CD4-positive, alpha-beta T cell treated with Interleukin-15 for 1 hour (primary cell): Measurements from ENCODE around the gene MYLK3.

Source experiments
- DNase-seq: peaks from one replicate; pipeline ENCODE4 v3.0.0-alpha.2; 2020

MYLK3 gene

DNA sequence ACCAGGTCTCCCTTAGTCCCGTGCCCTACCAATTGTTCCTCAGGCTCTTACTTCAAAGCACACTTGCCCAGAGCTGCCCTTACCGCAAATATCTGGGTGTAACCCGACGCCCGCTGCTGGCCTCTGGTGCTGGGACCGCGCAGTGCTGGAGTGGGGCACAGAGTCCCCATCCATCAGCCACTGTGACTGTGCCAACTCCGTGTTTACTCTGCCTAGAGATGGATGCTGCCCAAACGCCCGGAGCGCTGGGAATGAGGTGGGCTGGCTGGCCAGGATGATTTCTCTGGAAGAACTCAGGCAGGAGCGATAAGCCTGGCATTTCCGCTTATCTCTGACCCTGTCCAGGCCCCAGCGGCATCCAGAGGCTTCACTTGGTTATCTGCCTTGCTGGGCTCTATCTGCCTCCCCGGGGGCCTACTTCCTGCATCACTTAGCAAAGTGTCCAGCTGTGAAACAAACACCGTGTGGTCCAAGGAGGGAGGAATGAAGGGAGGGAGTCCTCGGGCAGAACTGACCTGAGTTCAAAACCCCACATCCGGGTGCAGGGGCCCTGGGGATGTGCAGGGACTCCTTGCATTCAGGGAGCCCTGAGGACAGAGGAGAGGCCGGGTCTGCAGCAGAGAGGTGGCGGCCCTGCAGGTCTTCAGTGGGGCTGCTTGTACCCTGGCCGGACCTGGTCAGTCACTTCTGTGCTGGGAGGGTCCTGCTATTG, 9.4 kb upstream of the MYLK3 start:
- no peak for DNase-seq

DNA sequence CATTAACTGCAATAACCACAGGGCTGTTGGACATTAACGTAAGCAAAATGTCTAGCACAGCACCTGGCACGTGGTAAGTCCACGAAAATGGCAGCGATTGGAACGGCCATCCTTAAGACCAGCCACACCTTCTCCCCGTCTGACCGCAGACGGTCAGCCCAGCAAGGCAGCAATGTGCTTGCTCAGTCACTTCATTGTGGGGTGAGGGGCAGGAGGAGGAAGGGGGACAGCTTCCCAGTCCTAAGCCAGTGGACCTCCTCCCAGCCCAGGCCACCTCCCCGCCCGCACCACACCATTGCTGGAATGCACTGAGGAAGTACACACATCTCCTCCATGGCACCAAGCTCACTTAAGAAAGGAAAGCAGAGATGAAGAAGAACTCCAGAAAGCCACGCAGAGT, 8.6 kb upstream of the MYLK3 start:
- DNase-seq: no peak

DNA sequence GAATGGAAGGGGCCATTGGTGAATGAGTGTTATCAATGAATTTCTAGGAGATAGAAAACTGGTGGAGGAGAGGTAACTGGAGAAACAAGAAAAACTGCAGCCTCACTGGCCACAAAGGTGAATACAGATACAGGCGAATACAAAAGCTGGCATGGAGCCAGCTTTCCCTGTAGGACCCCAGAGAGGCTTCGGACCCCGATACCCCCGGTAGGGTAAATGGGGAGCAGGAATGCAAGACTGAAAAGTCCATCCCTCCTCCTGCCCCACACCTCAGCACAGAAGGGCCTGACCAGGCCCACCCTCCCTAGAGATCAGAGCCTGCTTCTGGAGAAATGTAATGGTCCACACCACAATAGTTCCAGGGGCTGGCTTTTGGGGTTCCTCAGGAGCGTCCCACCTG, 4.9 kb upstream of the MYLK3 start:
- no peak for DNase-seq

DNA sequence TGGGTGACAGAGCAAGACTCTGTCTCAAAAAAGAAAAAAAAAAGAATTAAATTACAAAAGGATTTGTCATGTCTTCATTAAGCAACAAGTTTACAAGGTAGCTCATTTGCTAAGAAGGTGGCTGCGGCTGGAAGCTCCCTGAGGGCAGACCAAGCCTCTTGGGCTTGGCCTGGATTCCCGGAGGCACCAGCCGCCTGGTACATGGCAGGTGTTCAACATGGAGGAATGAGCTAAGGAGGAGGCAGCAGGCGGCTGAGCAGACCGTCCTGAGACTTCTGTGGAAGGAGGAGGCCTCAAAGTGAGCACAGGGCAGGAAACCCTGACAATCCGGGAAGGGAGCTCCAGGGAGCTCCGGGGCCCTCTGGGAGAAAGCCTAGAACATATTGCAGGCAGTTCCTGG, 3.2 kb upstream of the MYLK3 start:
- no peak for DNase-seq

DNA sequence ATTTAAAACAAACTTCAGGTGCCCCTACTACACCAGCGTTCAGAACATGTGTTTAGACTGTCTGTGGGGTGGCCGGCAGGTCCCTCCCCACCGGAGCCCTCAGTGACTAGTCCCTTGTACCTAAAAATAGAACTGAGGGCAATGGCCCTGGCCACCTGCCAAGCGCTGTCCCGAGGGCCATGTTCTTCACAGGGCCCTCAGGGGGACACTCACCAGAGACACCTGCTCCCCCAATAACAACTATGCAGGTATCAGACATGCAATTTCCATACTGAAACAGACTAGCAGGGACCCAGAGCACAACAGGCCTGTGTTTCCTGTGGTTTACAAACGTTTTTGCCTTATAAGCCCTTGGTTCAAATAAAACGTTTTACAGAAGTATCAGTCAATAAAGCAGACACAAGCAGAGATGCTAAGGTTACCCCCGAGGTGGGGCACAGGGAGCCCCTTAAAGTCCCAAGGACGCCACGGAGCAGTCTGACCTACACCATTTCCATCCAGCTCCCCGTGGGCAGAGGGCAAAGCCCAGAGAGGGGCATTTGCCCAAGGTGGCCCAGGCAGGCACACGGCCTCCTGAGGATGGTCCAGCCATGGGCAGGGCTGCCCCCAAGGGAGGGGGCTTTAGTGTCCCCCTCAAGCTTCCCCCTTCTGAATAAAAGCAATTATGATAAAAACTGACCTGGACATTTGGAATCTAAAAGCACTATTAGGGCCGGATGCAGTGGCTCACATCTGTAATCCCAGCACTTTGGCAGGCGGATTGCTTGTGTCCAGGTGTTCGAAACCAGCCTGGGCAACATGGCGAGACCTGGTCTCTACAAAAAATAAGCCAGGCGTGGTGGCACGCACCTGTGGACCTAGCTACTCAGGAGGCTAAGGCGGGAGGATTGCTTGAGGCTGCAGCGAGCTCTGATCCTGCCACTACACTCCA, 896 bp upstream of the MYLK3 start:
- DNase-seq: no peak

DNA sequence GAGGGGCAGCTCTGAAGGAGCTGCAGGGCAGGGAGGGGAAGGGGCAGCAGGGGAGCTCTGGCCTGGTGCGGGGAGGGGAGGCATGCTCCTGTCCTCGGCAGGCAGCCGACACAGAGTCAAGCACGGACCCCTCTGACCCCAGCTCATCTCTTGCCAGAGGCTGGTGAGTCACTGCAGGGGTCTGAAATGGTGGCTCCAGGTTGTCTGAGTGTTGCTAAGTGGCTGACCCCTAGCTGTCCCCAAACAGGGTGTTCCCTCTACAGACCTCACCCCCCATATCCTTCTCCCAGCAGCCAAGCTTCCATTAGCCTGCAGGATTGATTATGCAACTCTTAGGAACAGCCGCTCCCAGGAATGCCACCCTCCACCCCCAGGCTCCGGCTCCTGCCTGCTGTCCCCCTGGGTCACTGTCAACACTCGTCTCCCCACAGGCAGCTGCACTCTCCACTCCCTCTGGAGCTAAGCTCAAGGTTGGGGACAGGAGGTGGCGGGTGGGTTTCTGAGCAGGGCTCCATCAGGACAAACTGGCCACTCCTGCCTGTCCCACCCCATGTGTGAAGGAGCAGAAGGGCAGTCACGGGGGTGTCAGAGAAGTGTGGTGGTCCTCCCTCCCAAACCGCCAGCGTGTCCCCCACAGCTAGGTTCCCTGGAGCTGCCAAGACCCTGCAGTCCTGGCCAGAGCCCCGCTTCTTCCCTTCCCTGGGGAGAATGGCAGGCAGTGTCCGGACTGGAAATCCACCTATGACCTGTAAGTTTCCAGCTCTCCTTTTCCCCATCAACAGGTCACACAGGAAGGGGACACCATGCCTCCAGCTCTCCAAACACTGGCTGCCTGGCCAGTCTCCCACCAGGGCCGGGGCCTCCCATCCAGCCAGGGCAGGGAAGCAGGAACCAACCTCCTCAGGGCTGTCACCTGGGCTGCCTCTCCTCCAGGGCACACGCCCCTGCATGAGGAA, 1.0 kb downstream of the MYLK3 start:
- no peak for DNase-seq

DNA sequence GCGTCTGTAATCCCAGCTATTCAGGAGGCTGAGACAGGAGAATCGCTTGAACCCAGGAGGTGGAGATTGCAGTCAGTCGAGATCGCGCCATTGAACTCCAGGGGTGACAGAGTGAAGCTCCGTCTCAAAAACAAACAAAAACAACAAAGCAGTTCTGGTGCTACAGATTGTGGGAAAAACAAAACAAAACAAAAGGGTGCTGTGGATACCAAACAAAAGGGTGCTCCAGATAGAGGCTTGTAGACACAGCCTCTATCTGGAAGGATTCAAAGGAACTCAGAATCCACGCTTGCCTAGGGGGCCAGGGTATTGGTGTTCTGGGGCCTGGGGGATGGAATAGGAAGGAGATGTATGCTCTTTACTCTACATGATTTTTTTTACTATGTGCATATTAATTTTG, 2.5 kb downstream of the MYLK3 start:
- DNase-seq: no peak

DNA sequence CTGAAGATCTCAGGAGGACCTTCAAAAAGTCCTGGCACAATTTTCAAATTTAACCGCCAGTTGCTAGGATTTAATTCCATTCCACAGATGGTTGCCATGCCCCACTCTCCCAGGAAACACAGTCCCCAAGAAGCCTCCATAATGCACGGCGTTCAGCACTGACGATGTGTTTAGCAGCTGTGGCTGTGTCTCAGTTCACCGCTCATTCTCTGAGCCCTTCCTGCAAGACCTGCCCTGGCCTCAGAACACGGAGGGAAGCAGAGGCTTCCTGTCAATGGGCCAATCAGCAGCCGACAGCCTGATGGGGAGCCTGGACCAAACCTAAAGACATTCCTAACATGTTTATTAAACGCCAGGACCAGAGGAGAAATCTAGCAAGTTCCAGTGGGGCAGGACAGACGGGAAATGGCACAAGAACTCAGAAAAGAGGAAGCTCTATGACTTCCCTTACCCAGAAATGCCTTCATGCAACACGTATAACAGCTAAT, 4.9 kb downstream of the MYLK3 start:
- peak; percentile 25 for DNase-seq

DNA sequence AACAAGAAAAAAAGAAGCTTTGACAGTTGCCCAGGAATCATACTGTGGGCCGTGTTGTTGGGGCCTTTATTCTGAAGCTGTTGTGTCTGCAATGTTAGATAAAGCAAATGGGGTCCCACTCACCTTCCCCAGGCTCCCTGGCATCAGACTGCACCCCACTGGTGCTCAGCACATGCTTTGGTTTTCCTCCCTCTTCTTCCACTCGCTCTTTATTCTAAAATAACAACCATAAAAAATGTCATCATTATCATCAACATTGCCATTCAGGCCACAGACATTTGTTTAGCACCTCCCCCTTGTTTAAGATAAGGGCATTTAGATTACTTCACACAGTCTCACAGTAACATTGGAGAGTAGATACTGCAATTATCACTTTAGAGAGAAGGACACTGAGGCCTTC, 8.2 kb downstream of the MYLK3 start:
- DNase-seq: no peak

DNA sequence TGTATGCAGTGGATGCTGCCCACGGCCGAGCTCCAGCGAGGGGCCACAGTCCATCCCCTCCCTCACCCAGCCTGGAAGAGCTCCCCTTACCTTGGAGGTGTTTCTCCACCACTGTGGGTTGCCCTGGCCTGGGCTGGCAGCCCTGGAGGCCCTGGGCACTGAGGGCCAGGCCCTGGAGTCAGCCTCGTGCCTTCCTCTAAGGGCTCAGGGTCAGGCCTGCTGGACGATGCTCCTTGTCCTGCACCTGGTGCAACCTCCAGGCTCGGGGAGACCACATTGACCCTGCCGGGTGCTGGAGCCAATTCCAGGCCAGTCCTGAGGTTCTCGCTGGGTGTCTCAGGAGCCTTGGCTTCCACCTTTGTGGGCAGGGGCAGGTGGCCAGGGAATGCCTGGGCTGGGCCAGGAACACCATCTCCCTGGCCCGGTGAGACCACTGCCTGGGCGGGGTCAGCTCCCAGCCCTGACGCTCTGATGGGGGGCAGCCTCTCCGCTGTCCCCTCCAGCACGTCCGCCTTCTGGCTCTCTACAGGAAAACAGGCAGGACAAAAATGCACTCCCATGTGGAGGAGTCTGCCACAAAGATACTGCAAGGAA, 10.4 kb downstream of the MYLK3 start:
- no peak for DNase-seq

DNA sequence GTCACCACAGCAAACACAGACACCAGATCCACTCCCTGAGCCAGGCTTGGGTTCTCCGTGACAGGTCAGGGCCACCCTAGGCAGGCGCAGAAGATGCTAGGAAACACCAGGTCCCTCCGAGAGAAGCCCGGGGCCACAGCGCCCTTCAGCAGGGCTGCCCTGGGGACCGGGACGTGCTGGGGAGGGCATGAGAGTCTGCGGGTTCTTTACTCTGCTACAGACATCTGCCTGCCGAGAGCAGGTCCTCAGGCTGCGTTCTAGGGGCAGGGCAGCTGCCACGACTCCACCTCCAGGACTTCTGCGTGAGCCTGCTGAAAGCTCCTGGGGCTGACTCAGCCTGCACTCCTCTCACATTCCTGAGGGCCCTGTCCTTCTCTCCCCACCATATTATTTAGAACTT, 11.4 kb downstream of the MYLK3 start:
- no peak for DNase-seq

DNA sequence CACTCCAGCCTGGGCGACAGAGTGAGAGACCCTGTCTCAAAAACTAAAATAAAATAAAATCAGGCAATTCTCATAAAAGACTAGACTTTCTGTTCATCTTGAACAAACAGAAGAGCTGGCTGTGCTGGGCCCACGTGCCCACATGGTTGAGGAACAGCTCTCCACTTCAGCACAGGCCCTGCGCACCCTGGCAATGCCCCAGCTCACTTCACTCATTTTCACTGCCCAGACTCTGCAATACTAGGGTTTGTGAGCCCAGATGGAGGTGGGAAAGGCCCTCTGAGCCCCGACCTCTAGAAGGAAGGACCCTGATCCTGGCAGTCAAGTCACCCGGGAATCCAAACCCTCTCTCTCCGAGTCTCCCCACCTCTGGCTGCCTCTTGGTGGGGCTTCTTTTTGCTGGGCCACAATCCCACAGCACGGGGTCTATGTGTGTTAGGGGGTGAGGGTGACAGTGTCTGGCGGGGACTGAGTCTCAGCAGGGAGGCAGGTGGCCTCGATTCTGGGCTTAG, 14.8 kb downstream of the MYLK3 start:
- DNase-seq: no peak

DNA sequence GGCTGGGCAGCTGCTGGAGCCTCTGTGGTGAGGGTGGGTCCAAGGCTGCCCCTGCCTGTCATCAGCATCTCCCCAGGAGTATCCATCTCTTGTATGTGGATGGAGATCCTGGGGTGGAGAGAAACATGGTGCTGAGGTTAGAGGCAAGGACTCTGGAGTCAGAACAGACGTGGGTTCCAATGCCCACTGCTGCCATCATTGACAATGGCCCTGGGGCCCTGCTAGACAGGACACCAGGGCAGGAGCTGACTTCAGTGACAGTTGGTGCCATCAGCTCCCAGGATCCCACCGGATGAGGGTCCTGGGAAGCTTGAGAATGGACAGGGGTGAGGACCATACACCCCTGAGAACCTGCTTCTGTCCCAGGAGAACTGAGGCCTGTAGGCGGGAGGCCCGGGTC, 15.6 kb downstream of the MYLK3 start:
- no peak for DNase-seq

DNA sequence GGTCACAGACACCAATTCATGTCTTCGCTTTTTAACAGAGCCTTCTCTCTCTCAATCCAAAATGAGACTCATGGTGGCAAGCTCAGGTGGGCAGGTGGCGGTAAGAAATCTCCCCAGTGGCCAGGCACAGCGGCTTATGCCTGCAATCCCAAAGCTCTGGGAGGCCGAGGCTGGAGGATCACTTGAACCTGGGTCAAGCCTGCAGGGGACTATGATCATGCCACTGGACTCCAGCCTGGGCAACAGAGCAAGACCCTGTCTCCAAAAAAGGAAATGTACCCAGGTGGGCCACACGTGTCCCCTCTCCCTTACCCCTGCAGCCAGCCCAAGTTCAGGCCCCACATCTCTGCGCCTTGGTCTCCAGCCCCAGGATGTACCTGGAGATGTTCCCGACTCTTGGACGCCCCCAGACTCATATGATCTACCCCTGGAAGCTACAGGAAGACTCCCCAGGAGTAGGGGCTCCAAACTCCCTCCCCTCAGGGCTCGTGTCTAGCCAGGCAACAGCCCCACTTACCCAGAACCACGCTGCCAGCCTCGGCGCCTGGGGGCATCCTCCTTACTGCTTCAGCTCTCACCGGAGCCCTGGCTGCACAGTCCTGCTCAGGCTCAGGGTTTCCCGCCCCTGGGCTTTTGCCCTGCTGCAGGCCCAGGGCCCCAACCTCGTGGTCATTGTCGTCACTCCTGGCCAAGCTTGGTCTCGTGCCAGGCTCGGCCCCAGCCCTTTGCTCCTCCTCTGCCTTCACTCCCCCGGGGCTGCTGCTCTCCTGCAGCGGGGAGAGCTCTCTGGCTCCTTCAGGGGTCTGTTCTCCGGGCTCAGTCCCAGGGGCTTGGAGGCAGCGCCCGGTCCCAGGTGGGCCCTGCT, 16.2 kb downstream of the MYLK3 start:
- DNase-seq: no peak

DNA sequence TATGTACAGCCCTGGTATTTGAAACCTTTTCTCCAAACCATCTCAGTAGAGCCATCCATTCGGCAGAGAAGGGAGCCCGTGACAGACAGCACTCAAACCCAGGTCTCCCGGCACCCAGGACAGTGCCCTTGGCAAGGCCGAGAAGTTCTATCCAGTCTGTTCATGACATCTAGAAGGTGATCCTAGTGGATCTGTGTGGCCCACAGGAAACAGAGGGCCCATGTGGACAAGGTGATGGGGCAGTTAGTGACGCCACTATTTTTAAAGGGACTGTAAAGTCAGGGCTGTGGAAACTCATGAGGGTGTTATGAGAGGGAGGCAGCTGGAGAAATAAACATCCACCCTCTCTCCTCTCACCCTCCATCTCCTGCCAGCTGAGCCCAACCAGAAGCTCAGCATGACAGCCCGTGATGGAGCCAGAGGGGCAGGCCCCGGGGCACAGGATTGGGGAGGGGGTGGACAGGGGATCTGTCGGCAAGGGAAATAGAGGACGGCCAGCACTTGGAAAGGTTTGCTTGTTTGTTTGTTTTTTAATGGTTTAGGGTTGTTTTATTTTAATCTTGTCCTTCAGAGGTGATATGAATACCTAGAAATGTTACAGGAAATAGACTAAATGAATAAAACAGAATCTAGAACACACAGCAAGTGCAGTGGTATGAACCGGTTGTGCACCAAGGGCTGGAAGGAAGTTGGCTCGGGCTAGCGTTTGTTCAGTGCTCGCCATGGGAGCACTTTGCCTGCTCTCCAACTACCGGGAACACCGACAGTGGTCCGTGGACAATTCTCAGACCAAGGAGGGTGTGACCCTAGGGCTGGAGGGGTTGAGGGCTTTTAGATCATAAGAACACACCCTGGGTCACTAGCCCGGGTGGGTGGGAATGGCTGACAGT, 17.1 kb downstream of the MYLK3 start:
- no peak for DNase-seq

DNA sequence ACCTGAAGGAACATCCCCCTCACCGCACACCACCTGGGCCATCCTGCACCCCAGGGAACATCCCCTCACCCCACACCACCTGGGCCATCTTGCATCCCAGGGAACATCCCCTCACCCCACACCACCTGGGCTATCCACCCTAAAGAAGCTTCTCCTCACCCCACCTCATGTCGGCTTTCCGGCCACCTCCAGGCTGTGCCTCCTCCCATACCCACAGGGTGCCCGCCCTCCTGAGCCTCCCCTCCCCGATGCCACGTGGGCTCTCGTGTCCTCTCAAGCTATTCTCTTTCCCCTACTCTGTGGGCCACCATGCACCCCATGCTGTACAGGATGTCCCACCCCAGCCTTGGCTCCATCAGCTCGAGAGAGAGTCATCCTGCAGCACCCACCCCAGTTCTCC, 18.0 kb downstream of the MYLK3 start:
- DNase-seq: no peak

DNA sequence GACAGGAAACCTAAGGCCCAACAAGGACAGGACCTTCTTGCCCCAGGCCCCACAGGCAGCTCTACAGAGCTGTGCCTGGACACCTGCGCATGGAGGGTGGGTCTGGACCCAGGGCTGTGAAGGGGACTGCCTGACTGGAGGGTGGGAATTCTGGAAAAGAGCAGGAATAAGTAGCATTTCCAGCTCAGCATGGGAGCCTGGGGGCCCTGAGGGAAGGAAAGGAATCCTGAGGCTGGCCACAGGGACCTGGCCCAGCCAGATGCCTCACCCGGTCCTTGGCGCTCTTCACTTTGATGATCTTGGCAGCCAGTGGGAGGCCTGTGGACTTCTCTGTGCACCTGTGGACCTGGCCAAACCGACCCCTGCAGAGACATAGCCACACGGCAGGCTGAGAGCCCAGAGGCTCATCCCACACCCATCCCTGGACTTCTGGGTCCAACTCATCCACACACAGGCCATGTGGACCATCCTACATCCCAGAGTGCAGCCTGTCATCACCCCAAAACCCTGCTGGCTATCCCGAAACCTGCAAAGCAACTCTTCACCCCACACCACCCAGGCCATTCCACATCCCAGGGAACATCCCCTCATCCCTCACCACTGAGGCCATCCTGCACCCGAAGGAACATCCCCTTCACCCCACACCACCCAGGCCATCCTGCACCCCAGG, 18.7 kb downstream of the MYLK3 start:
- DNase-seq: no peak

DNA sequence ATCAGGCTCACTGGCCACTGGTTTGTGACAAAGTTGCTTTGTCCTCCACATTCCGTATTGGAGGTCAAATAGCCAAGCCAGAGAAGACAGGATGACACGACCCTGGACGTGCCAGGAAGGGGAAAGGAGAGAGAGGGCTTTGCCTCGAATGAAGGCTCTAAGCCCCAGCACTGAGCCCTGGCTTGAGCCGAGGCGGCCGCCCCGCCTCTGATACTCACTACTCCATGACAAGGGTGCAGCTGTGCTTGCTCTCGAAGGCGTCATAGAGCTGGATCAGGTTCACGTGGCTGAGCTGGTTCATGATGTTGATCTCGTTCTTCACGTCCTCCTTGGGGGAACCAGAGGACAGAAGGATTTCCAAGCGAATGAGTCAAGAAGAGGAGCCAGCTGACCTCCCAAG, 19.3 kb downstream of the MYLK3 start:
- no peak for DNase-seq

DNA sequence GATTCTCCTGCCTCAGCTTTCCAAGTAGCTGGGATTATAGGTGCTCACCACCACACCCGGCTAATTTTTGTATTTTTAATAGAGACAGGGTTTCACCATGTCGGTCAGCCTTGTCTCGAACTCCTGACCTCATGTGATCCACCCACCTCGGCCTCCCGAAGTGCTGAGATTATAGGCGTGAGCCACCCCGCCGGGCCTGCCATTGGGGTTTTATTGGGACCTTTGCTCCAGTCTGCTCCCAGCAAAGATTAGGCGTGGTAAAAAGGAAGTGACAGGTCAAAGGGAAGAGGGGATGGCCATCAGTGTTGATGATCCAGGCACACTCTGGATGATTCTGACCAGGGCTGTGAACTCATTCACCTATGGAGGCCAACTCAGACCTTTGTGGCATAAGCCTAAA, 20.5 kb downstream of the MYLK3 start:
- DNase-seq: no peak

DNA sequence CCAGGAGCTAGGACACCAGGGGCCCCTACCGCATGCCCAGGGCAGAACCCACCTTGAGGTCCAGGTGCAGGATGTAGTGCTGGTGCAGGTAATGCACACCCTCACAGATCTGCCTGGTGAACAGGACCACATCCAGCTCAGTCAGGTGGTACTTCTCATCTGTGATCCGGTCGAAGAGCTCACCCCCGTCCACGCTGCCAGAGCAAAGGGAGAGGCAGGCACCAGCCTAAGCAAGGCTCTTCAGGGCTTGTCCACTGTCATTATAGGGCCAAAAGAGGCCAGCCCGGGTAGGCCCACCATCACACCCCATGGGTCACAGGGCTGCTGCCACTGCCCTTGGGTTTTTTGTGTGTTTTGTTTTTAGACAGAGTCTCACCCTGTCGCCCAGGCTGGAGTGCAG, 21.0 kb downstream of the MYLK3 start:
- DNase-seq: no peak
